Measurements from ENCODE around the gene ADSL.

The ADSL gene

DNA sequence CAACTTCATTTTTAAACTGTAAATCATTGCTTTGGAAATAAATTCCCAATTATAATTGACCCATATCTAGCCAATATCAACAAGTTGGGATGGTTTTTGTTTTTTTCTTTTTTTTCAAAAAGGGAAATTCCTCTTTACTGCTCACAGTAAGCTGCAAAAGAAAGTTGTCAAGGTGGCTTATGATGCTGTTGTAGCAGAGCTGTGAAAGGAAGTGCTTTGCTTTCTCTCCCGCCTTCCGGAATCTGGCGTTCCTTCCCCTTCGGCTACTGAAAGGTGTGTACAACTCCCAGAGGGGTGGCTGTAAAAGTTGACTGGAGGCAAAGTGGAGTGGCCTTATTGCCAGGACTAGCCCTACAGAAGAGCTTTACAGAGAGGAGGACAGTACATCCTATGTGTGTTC is 16.2 kb upstream of the ADSL start:
- no peak for DNase-seq
- no peak for TF ChIP-seq CTCF (IDR thresholded peaks at IDR 0.05; ENCODE audit: low read depth, low read length)
- H3K27ac ChIP-seq = no peak overlapping the region
- H3K9me3 ChIP-seq (ENCODE audit: severe bottlenecking) = no peaks in the 10 kb centered on the region
- H3K27me3 ChIP-seq (ENCODE audit: insufficient read depth, low read depth, severe bottlenecking) = no peaks in the 10 kb centered on the region
- H3K4me3 ChIP-seq (ENCODE audit: low read depth, low read length) = no peak overlapping the region
- no peaks in the 10 kb centered on the region for H3K36me3 ChIP-seq

- no peak for DNase-seq
- no peak for TF ChIP-seq CTCF (IDR thresholded peaks at IDR 0.05; ENCODE audit: low read depth, low read length)
- Histone ChIP-seq H3K27me3 (ENCODE audit: insufficient read depth, low read depth, severe bottlenecking) (no peaks in the 10 kb centered on the region), H3K27ac (no peak overlapping the region), H3K4me3 (ENCODE audit: low read depth, low read length) (no peak overlapping the region), H3K36me3 (no peaks in the 10 kb centered on the region), H3K9me3 (ENCODE audit: severe bottlenecking) (no peaks in the 10 kb centered on the region)
These were observed 15.7 kb upstream of the ADSL start for GRCh38 chr22:40330615-40331014.

DNA sequence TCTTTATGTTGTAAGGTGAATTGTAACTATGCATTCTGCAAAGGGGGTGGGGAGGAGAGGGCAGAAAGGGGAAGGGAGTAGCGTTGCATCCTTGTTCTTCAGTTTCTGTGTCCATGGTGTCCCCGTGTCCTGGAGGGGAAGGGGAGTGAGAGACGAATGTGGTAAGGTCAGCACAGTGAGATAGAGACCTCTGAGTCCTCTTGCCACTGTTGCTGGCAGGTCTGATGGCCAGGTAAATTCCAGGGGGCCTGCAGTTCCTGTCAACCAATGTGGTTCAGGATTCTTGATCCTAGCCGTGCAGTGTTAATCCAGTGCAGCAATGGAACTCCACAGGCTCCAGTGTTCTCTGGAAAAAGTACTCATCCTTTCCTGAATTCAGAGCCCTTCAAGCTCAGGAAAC is 14.6 kb upstream of the ADSL start:
- DNase-seq = no peak
- no peak for TF ChIP-seq CTCF (IDR thresholded peaks at IDR 0.05; ENCODE audit: low read depth, low read length)
- Histone ChIP-seq H3K27me3 (ENCODE audit: insufficient read depth, low read depth, severe bottlenecking) (no peaks in the 10 kb centered on the region), H3K36me3 (no peaks in the 10 kb centered on the region), H3K4me3 (ENCODE audit: low read depth, low read length) (no peak overlapping the region), H3K27ac (no peak overlapping the region), H3K9me3 (ENCODE audit: severe bottlenecking) (no peaks in the 10 kb centered on the region)

- DNase-seq = no peak
- Histone ChIP-seq H3K4me3 (ENCODE audit: low read depth, low read length) (no peak overlapping the region), H3K27ac (no peak overlapping the region), H3K9me3 (ENCODE audit: severe bottlenecking) (no peaks in the 10 kb centered on the region), H3K27me3 (ENCODE audit: insufficient read depth, low read depth, severe bottlenecking) (no peaks in the 10 kb centered on the region), H3K36me3 (no peaks in the 10 kb centered on the region)
- TF ChIP-seq CTCF (IDR thresholded peaks at IDR 0.05; ENCODE audit: low read depth, low read length) = no peak
These were observed 13.9 kb upstream of the ADSL start for GRCh38 chr22:40332319-40332781.

- no peaks in the 10 kb centered on the region for H3K36me3 ChIP-seq
- no peaks in the 10 kb centered on the region for H3K27me3 ChIP-seq (ENCODE audit: insufficient read depth, low read depth, severe bottlenecking)
- no peak for DNase-seq
- no peaks in the 10 kb centered on the region for H3K9me3 ChIP-seq (ENCODE audit: severe bottlenecking)
- H3K4me3 ChIP-seq (ENCODE audit: low read depth, low read length) = no peak overlapping the region
- no peak overlapping the region for H3K27ac ChIP-seq
- no peak for TF ChIP-seq CTCF (IDR thresholded peaks at IDR 0.05; ENCODE audit: low read depth, low read length)
These were observed 12.2 kb upstream of the ADSL start for GRCh38 chr22:40334060-40334459.

GRCh38 chr22:40334899-40335298 is 11.4 kb upstream of the ADSL start:
- DNase-seq = no peak
- H3K36me3 ChIP-seq = no peaks in the 10 kb centered on the region
- no peak overlapping the region for H3K27ac ChIP-seq
- no peak overlapping the region for H3K4me3 ChIP-seq (ENCODE audit: low read depth, low read length)
- H3K9me3 ChIP-seq (ENCODE audit: severe bottlenecking) = no peaks in the 10 kb centered on the region
- no peak for TF ChIP-seq CTCF (IDR thresholded peaks at IDR 0.05; ENCODE audit: low read depth, low read length)
- no peaks in the 10 kb centered on the region for H3K27me3 ChIP-seq (ENCODE audit: insufficient read depth, low read depth, severe bottlenecking)

All from WERI-Rb-1 (cell line).